Lower lobe of right lung (tissue), 2 donors: Measurements from ENCODE around the gene TNNT2. TPM values are rescaled to one million over a fixed set of nuclear protein-coding genes. Genes with fewer than 3 reads are reported as not detected.
A peak's percentile ranks its signal among the peaks of the same experiment; 100 is the strongest.

Experiments used
- ATAC-seq, 2 donors: fragments of 200-7000 bp; cut with Tn5 transposase; one replicate each; pipeline ENCODE4 v1.9.1; 2020 to 2022; ENCODE audit warnings: mild to moderate bottlenecking in 2 of 2, moderate library complexity in 2 of 2
- DNase-seq: peaks from one replicate; pipeline ENCODE4 v3.0.0-alpha.2; 2020
- H3K27ac ChIP-seq: fragments of 200-600 bp; one replicate; pipeline ENCODE4 v1.8.0; 2022
- H3K27me3 ChIP-seq: fragments of 200-600 bp; one replicate; pipeline ENCODE4 v1.8.0; 2022; ENCODE audit warnings: low read depth
- H3K36me3 ChIP-seq: fragments of 200-600 bp; one replicate; pipeline ENCODE4 v1.8.0; 2022; ENCODE audit warnings: mild to moderate bottlenecking
- H3K4me1 ChIP-seq: fragments of 200-600 bp; one replicate; pipeline ENCODE4 v1.8.0; 2022
- H3K4me3 ChIP-seq: fragments of 200-600 bp; one replicate; pipeline ENCODE4 v1.8.0; 2022; ENCODE audit warnings: mild to moderate bottlenecking
- H3K9me3 ChIP-seq: fragments of 200-600 bp; one replicate; pipeline ENCODE4 v1.8.0; 2022
- CTCF ChIP-seq: fragments of 200-600 bp; IDR thresholded peaks from one replicate; pipeline ENCODE4 v1.8.0; 2022; ENCODE audit warnings: antibody characterized with exemption, mild to moderate bottlenecking
- intact Hi-C: fragments of 100-400 bp; cut with DNase I; formaldehyde crosslinking; loops from one replicate; pipeline ENCODE4 v1.11.0; 2022
- total RNA-seq: library from RNA; stranded (reverse); fragmentation: NEBNext Ultra II Directional; extraction: Animal tissue kit (Norgen Biotek cat#: 25700); gene quantifications from one replicate; pipeline ENCODE4 v1.2.1, GENCODE V29; 2021
- donor health status: DM: no; HTN: yes; CAD: no; lungs with severe emphysema.

The TNNT2 gene
- total RNA-seq, 1 donor from 2014 or later = 6.4 TPM

DNA sequence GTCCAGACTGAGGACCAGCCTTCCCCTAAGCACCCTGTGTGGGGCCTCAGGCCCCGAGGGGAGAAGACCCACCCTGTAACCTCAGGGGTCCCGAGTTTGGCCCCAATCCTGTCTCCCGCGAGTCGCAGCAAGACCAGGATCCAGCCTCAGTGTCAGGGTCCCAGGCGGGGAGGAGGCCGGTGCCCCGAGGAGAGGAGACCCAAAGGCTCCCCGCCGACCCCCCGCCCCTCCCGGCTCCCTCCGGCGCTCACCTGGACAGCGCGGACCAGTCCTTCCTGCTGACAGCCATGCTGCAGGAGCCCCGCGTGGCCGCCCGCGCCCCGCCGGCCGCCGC, 21.5 kb upstream of the TNNT2 start, which contains the start of gene LAD1:
Gene LAD1 (minus strand): TSS at position 307 of the 334 bp plus-strand sequence. CDS start 18 bp downstream, at position 289.
- TF ChIP-seq CTCF = no peak
- Histone ChIP-seq H3K27me3 (peaks cover 21% of the 10 kb centered on the region), H3K27ac (peak within 1 kb of the TSS; percentile 69), H3K9me3 (no peaks in the 10 kb centered on the region), H3K4me3 (peak within 1 kb of the TSS; percentile 50), H3K36me3 (no peaks in the 10 kb centered on the region), H3K4me1 (peaks cover 28% of the 10 kb centered on the region)
- ATAC-seq (no peak), DNase-seq (no peak)
- intact Hi-C loops = no loop called here

- DNase-seq = no peak
- Histone ChIP-seq H3K36me3 (no peaks in the 10 kb centered on the region), H3K27ac (peak overlapping the region; percentile 9), H3K9me3 (no peaks in the 10 kb centered on the region), H3K4me1 (peaks cover 21% of the 10 kb centered on the region), H3K4me3 (peak overlapping the region; percentile 50), H3K27me3 (peaks cover 21% of the 10 kb centered on the region)
- TF ChIP-seq CTCF = no peak
- intact Hi-C loops = no loop called here
- no peak for ATAC-seq
Observed at GRCh38 chr1:201397675-201398074, 20.2 kb upstream of the TNNT2 start.

GRCh38 chr1:201396861-201397464, 19.5 kb upstream of the TNNT2 start:
- peak overlapping the region; percentile 8 for H3K4me3 ChIP-seq
- H3K4me1 ChIP-seq = peaks cover 21% of the 10 kb centered on the region
- peaks cover 21% of the 10 kb centered on the region for H3K27me3 ChIP-seq
- H3K9me3 ChIP-seq = no peaks in the 10 kb centered on the region
- no peak for TF ChIP-seq CTCF
- no peak overlapping the region for H3K27ac ChIP-seq
- intact Hi-C loops = no loop called here
- no peaks in the 10 kb centered on the region for H3K36me3 ChIP-seq
- ATAC-seq (peak; percentile 68 to 73), DNase-seq (peak; percentile 72)

DNA sequence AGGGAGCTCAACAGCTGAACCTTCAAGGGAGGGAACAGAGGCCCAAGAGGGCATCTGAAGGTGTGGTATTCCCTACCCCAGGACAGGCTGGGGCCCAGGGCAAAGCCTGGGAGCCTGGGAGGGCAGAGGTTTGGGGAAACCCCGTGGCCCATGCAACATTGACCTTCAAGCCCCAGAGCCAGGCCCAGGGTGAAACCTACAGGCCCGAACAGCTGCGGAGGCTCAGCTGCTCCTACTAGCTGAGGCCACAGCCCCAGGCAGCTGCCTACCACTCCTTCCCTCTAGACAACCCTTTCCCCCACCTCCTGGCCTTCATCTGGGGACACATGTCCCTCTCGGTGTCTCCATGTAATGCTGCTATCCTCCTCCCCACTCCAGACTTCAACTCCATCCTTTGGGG, 18.5 kb upstream of the TNNT2 start:
- Histone ChIP-seq H3K27ac (no peak overlapping the region), H3K4me3 (no peak overlapping the region), H3K4me1 (peaks cover 19% of the 10 kb centered on the region), H3K27me3 (peaks cover 21% of the 10 kb centered on the region), H3K9me3 (no peaks in the 10 kb centered on the region), H3K36me3 (no peaks in the 10 kb centered on the region)
- no peak for ATAC-seq
- intact Hi-C loops = no loop called here
- TF ChIP-seq CTCF = no peak
- DNase-seq = no peak

DNA sequence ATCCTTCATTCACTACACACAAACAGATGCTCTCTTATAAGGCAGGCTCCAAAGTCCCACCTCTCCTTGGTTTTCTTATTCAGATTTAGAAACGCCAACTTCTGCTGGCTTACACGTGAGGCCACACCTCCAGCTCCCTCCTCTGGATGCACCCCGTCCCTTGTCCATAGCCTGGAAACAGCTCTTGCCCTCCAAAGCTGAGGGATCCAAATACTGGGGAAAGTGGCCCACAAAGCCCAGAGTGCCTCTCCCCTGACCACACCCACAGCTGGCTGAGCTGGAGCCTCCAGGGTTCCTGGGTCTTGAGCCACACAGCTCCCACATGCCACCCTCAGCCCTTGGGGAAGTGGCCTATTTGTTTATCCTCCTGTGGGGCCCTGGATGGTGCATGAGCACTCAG, 17.1 kb upstream of the TNNT2 start:
- H3K4me3 ChIP-seq = no peak overlapping the region
- H3K9me3 ChIP-seq = no peaks in the 10 kb centered on the region
- peaks cover 8% of the 10 kb centered on the region for H3K4me1 ChIP-seq
- DNase-seq (no peak), ATAC-seq (no peak)
- TF ChIP-seq CTCF = no peak
- H3K27ac ChIP-seq = no peak overlapping the region
- no peaks in the 10 kb centered on the region for H3K36me3 ChIP-seq
- intact Hi-C loops = no loop called here
- peaks cover 15% of the 10 kb centered on the region for H3K27me3 ChIP-seq

DNA sequence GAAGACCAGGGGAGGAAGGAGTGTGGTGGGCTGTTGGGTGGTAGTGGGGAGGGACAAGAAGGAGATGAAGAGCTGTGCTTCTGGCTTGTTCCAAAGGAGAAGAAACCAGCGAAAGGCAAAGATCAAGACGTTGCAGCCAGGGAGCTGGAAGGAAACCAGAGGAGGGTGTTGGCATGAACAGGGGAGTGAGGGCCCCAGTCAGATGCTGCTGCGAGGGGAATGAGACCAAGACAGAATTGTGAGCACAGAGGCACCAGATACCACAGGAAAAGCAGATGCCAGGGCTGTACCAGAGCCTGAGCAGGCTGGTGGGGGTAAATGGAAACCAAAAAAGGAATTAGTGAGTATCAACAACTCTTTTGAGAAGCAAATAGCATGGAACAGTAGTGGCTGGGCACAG, 15.6 kb upstream of the TNNT2 start:
- intact Hi-C loops = no loop called here
- Histone ChIP-seq H3K4me3 (no peak overlapping the region), H3K4me1 (no peaks in the 10 kb centered on the region), H3K9me3 (no peaks in the 10 kb centered on the region), H3K36me3 (no peaks in the 10 kb centered on the region), H3K27me3 (no peaks in the 10 kb centered on the region), H3K27ac (no peak overlapping the region)
- no peak for DNase-seq
- no peak for TF ChIP-seq CTCF
- no peak for ATAC-seq
